A673 (cell line): ENCODE results near the gene MACROD1. TPM values are rescaled to one million over a fixed set of nuclear protein-coding genes. Genes with fewer than 3 reads are reported as not detected.

Experiments used
- BruUV-seq: library from RNA; stranded (reverse); fragments of 400-500 nt; replicated peaks from 2 replicates; lab custom pipeline; 2021; lab: Mats Ljungman, UMichigan
- CTCF ChIA-PET: fragments of 300-600 bp; sonication (Branson Sonifier 250); formaldehyde crosslinking; loops from one replicate; lab custom pipeline; 2022; ENCODE audit warnings: antibody characterized with exemption; lab: Charles Lee
- POLR2A ChIA-PET: fragments of 300-600 bp; sonication (Branson Sonifier 250); formaldehyde crosslinking; loops from one replicate; lab custom pipeline; 2022; ENCODE audit warnings: antibody characterized with exemption; ENCODE audit not compliant: low non-redundant PET; lab: Charles Lee
- DNase-seq: peaks from one replicate; pipeline ENCODE4 v3.0.0-alpha.2; 2015; ENCODE audit warnings: low spot score
- H3K27ac ChIP-seq: fragments of 200-600 bp; sonication (generic); 2 replicates; pipeline ENCODE4 v1.5.1; 2016; ENCODE audit warnings: mixed run types, low read depth, mild to moderate bottlenecking, mixed read lengths, antibody characterized with exemption, low read length; ENCODE audit not compliant: poor library complexity, severe bottlenecking
- H3K27me3 ChIP-seq: fragments of 200-600 bp; sonication (generic); replicated peaks from 2 replicates; pipeline ENCODE4 v1.6.1; 2017; ENCODE audit warnings: mixed run types, low read depth, mild to moderate bottlenecking, mixed read lengths, antibody characterized with exemption, low read length; ENCODE audit not compliant: insufficient read depth, poor library complexity
- H3K36me3 ChIP-seq: fragments of 200-600 bp; sonication (generic); 2 replicates; pipeline ENCODE4 v1.6.1; 2016; ENCODE audit warnings: mixed run types, mild to moderate bottlenecking, mixed read lengths, antibody characterized with exemption, low read length; ENCODE audit not compliant: insufficient read depth, poor library complexity, severe bottlenecking
- H3K4me1 ChIP-seq: fragments of 200-600 bp; sonication (generic); 2 replicates; pipeline ENCODE4 v1.6.1; 2017; ENCODE audit warnings: mixed run types, mild to moderate bottlenecking, mixed read lengths, antibody characterized with exemption, low read length; ENCODE audit not compliant: insufficient read depth, poor library complexity, severe bottlenecking
- H3K4me3 ChIP-seq: fragments of 200-600 bp; sonication (generic); 2 replicates; pipeline ENCODE4 v1.5.1; 2016; ENCODE audit warnings: low read depth, mixed run types, mild to moderate bottlenecking, mixed read lengths, low read length; ENCODE audit not compliant: poor library complexity, severe bottlenecking
- H3K9me3 ChIP-seq: fragments of 200-600 bp; sonication (generic); 2 replicates; pipeline ENCODE4 v1.6.1; 2016; ENCODE audit warnings: mixed run types, low read depth, mild to moderate bottlenecking, mixed read lengths, antibody characterized with exemption, low read length; ENCODE audit not compliant: poor library complexity, severe bottlenecking
- CTCF ChIP-seq: fragments of 300-800, 200-600 bp; sonication (generic); conservative IDR thresholded peaks from 2 replicates; pipeline ENCODE4 v1.5.1; 2017; ENCODE audit warnings: low read depth, mild to moderate bottlenecking, antibody characterized with exemption, low read length, moderate library complexity, mixed read lengths
- EZH2 ChIP-seq: fragments of 200-600 bp; sonication (generic); IDR thresholded peaks from 2 replicates; pipeline ENCODE4 v1.6.1; 2017; ENCODE audit warnings: borderline replicate concordance, low read depth, mild to moderate bottlenecking, mixed read lengths, antibody characterized with exemption, low read length; ENCODE audit not compliant: poor library complexity, severe bottlenecking
- intact Hi-C: fragments of 100-400 bp; cut with micrococcal nuclease; formaldehyde crosslinking; loops from one replicate; pipeline ENCODE4 v1.10.0; 2022; ENCODE audit not compliant: unreplicated experiment
- total RNA-seq: library from RNA; stranded (reverse); gene quantifications from 2 replicates; pipeline ENCODE4 v1.2.3, GENCODE V29; 2021

MACROD1 gene
- total RNA-seq, 1 experiment from 2014 or later: 28.7 TPM

GRCh38 chr11:64068705-64069400 lies 97.1 kb downstream of the MACROD1 start:
- BruUV-seq: no TSS peak
- CTCF ChIA-PET: no interaction called here

GRCh38 chr11:64067230-64067993 lies 98.5 kb downstream of the MACROD1 start:
- H3K27ac ChIP-seq: peak overlapping the region; percentile 41
- TF ChIP-seq EZH2 (no peak), CTCF (no peak)
- peak; percentile 43 for DNase-seq
- peak overlapping the region; percentile 9 for H3K4me3 ChIP-seq
- H3K27me3 ChIP-seq: no peaks in the 10 kb centered on the region
- intact Hi-C loops: no loop called here
- no TSS peak for BruUV-seq
- CTCF ChIA-PET: no interaction called here
- peaks cover 48% of the 10 kb centered on the region for H3K4me1 ChIP-seq
- POLR2A ChIA-PET: interaction anchor here (0.6 kb wide), 1 partner anchor 48 kb away, joined by 3 read pairs; no protein-coding TSS in a partner anchor
- H3K9me3 ChIP-seq: no peaks in the 10 kb centered on the region
- no peaks in the 10 kb centered on the region for H3K36me3 ChIP-seq

More at GRCh38 chr11:64068705-64069400, 97.1 kb downstream of the MACROD1 start:
- no peak overlapping the region for H3K4me3 ChIP-seq
- no peaks in the 10 kb centered on the region for H3K27me3 ChIP-seq
- no peak for TF ChIP-seq CTCF
- no peak for TF ChIP-seq EZH2
- DNase-seq: no peak
- POLR2A ChIA-PET: no interaction called here
- H3K36me3 ChIP-seq: no peaks in the 10 kb centered on the region
- H3K9me3 ChIP-seq: no peaks in the 10 kb centered on the region
- intact Hi-C loops: no loop called here
- H3K4me1 ChIP-seq: peaks cover 57% of the 10 kb centered on the region
- no peak overlapping the region for H3K27ac ChIP-seq

- no peak overlapping the region for H3K27ac ChIP-seq
- CTCF ChIA-PET: interaction anchor here (0.8 kb wide), 1 partner anchor 37 kb away, joined by 6 read pairs; no protein-coding TSS in a partner anchor
- no peak for DNase-seq
- intact Hi-C loops: no loop called here
- no peak for TF ChIP-seq CTCF
- TF ChIP-seq EZH2: no peak
- no TSS peak for BruUV-seq
- peaks cover 51% of the 10 kb centered on the region for H3K4me1 ChIP-seq
- POLR2A ChIA-PET: no interaction called here
- no peaks in the 10 kb centered on the region for H3K36me3 ChIP-seq
- H3K4me3 ChIP-seq: no peak overlapping the region
- no peaks in the 10 kb centered on the region for H3K9me3 ChIP-seq
- no peaks in the 10 kb centered on the region for H3K27me3 ChIP-seq
Observed at GRCh38 chr11:64065712-64066111, 100.2 kb downstream of the MACROD1 start.
